ENCODE results near the gene MNX1.
A peak's percentile ranks its signal among the peaks of the same experiment; 100 is the strongest.

The MNX1 gene

DNA sequence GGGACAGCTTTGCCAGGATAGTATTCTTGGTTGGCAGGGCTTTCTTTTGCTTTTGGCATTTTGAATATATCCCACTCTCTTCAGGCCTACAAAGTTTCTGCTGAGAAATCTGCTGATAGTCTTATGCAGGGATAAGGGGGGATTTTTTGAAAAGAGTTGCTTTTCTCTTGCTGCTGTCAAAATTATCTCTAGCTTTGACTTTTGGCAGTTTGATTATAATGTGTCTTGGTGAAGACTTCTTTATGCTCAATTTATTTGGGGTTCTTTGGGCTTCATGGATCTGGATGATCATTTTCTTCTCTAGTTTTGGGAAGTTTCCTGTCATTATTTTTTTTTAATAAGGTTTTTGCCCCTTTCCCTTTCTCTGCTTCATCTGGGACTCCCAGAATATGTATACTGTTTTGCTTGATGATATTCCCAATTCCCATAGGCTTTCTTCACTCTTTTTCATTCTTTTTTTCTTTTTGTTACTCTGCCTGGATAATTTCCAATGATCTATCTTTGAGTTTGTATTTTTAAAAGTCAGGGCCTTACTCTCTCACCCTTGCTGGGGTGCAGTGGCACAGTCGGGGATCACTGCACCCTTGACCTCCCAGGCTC is 31.4 kb downstream of the MNX1 start:
- H3K4me1 ChIP-seq: no peaks in the 10 kb centered on the region
- no peaks in the 10 kb centered on the region for H3K27me3 ChIP-seq
- no peak for DNase-seq
- no peak overlapping the region for H3K4me3 ChIP-seq (ENCODE audit: low read depth, low read length)
- H3K36me3 ChIP-seq: 0 out of 2 replicates have a peak, but pooled peaks cover 4% of the 10 kb centered on the region
- TF ChIP-seq, protein P1, sequence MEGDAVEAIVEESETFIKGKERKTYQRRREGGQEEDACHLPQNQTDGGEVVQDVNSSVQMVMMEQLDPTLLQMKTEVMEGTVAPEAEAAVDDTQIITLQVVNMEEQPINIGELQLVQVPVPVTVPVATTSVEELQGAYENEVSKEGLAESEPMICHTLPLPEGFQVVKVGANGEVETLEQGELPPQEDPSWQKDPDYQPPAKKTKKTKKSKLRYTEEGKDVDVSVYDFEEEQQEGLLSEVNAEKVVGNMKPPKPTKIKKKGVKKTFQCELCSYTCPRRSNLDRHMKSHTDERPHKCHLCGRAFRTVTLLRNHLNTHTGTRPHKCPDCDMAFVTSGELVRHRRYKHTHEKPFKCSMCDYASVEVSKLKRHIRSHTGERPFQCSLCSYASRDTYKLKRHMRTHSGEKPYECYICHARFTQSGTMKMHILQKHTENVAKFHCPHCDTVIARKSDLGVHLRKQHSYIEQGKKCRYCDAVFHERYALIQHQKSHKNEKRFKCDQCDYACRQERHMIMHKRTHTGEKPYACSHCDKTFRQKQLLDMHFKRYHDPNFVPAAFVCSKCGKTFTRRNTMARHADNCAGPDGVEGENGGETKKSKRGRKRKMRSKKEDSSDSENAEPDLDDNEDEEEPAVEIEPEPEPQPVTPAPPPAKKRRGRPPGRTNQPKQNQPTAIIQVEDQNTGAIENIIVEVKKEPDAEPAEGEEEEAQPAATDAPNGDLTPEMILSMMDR (IDR thresholded peaks at IDR 0.05; ENCODE audit: low read depth, low read length): no peak
- H3K9me3 ChIP-seq: no peaks in the 10 kb centered on the region

DNA sequence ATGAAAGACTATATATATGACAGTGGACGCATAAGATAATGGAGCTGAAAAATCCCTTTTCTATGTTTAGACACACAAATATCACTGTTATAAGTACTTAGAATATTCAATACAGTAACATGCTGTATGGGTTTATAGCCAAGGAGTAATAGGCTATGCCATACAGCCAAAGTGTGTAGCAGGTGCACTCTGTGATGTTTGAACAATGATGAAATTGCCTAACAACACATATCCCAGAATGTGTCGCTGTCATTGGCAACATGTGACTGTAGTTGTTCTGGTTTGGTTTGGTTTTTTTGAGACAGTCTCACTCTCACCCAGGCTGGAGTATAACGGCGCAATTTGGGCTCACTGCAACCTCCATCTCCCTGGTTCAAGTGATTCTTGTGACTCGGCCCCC is 34.8 kb downstream of the MNX1 start:
- no peak for DNase-seq
- Histone ChIP-seq H3K27me3 (no peaks in the 10 kb centered on the region), H3K36me3 (peaks cover 18% of the 10 kb centered on the region), H3K9me3 (no peaks in the 10 kb centered on the region), H3K4me3 (ENCODE audit: low read depth, low read length) (no peak overlapping the region), H3K4me1 (no peaks in the 10 kb centered on the region)
- TF ChIP-seq, protein P1 (IDR thresholded peaks at IDR 0.05; ENCODE audit: low read depth, low read length): no peak

DNA sequence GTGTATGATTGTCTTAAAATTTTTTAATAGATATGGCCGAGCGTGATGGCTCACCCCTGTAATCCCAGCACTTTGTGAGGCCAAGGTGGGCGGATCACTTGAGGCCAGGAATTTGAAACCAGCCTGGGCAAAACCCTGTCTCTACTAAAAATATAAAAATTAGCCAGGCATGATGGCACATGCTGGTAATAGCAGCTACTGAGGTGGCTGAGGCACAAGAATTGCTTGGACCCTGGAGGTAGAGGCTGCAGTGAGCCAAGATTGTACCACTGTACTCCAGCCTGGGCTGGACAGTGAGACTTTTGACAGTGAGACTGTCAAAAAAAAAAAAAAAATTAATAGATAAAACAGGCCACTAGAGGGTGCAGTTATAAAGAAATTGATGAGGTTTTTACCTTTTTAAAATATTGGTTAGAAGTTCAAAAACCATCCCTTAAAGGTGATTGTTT is 40.5 kb downstream of the MNX1 start:
- DNase-seq: no peak
- TF ChIP-seq, protein P1 (IDR thresholded peaks at IDR 0.05; ENCODE audit: low read depth, low read length): peak; percentile 36
- H3K36me3 ChIP-seq: peaks cover 55% of the 10 kb centered on the region

DNA sequence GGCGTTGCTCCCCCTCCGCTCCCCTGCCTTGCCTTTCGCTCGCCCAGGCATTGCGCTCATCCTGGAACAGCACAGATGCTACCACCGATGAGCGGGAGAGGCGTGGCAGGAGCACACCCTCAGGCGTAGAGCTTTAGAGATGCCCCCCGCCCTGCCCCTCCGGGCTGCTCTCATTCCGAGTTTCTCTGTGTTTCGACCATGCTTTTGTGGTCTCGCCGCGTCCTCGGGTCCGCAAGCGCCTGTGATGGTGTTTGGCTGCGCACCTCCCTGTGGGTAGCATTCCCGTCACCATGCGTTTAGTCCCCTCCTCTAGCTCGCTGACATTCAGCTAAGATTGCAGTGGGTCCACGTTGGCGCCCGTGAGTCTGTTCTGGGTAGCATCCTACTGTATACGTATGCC is 42.3 kb downstream of the MNX1 start:
- no peaks in the 10 kb centered on the region for H3K4me1 ChIP-seq
- no peak overlapping the region for H3K4me3 ChIP-seq (ENCODE audit: low read depth, low read length)
- no peaks in the 10 kb centered on the region for H3K9me3 ChIP-seq
- TF ChIP-seq, protein P1 (IDR thresholded peaks at IDR 0.05; ENCODE audit: low read depth, low read length): no peak
- peaks cover 72% of the 10 kb centered on the region for H3K36me3 ChIP-seq
- no peak for DNase-seq
- H3K27me3 ChIP-seq: no peaks in the 10 kb centered on the region

More for the DNA sequence above, 40.5 kb downstream of the MNX1 start:
- Histone ChIP-seq H3K4me1 (no peaks in the 10 kb centered on the region), H3K4me3 (ENCODE audit: low read depth, low read length) (no peak overlapping the region), H3K9me3 (no peaks in the 10 kb centered on the region), H3K27me3 (no peaks in the 10 kb centered on the region)

DNA sequence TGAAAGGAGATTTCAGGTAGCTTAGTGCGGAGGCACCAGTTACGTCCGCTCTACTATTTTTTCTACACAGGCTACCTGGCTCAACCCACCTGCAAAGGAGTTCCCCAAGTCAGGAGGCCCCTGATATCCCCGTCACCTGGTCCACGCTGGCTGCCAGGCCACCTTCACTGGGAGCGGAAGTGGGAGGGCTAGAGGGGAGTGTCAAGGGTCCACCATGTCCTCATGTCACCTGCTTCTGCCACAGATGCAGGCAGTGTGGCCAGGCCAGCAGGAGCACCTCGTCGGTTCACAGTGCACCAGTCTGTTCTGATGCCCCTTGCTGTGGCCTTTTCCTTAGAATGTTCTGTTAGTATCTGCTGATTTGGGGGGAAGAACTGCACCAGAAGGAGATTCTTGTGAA is 44.1 kb downstream of the MNX1 start:
- peaks cover 83% of the 10 kb centered on the region for H3K36me3 ChIP-seq

DNA sequence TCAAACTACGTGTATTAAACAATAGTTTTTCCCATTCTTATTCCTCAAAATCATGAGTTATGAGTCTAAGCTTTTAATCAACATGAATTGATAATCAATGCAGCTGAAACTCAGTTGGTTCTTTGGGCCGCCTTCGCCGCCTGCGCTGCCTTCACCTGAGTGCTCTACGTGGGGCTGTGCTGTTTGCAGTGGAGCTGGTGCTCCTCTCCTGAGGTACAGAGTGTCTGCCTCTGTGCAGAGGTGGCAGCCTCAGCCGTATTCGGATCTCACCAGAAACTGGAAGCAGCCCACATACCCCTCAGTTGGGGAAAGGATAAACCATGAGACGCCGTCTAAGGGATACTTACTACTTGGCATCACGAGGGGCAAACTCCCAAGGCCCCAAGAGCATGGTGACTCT is 45.5 kb downstream of the MNX1 start:
- TF ChIP-seq, protein P1 (IDR thresholded peaks at IDR 0.05; ENCODE audit: low read depth, low read length): no peak
- Histone ChIP-seq H3K4me1 (no peaks in the 10 kb centered on the region), H3K9me3 (no peaks in the 10 kb centered on the region), H3K4me3 (ENCODE audit: low read depth, low read length) (no peak overlapping the region), H3K36me3 (peaks cover 90% of the 10 kb centered on the region), H3K27me3 (no peaks in the 10 kb centered on the region)
- no peak for DNase-seq

More for the DNA sequence above, 44.1 kb downstream of the MNX1 start:
- TF ChIP-seq, protein P1 (IDR thresholded peaks at IDR 0.05; ENCODE audit: low read depth, low read length): no peak
- DNase-seq: no peak
- Histone ChIP-seq H3K4me3 (ENCODE audit: low read depth, low read length) (no peak overlapping the region), H3K27me3 (no peaks in the 10 kb centered on the region), H3K9me3 (no peaks in the 10 kb centered on the region), H3K4me1 (no peaks in the 10 kb centered on the region)
